IPS-15b (cell line): ENCODE results near the gene GDF15.
"Not testable (repeated sequence)": the region's sequence is repeated elsewhere in the genome, so short reads cannot be mapped to it uniquely, and the experiment has no call there.

Experiments used
- H3K27me3 ChIP-seq: one replicate; pipeline ENCODE4 v1.6.1; 2013; ENCODE audit warnings: low read length; ENCODE audit not compliant: control insufficient read depth, insufficient read depth
- H3K36me3 ChIP-seq: one replicate; pipeline ENCODE4 v1.6.1; 2013; ENCODE audit warnings: low read length; ENCODE audit not compliant: control insufficient read depth, insufficient read depth
- H3K4me1 ChIP-seq: one replicate; pipeline ENCODE4 v1.6.1; 2013; ENCODE audit warnings: mild to moderate bottlenecking, low read length; ENCODE audit not compliant: control insufficient read depth, insufficient read depth
- H3K4me3 ChIP-seq: one replicate; pipeline ENCODE4 v1.5.1; 2013; ENCODE audit warnings: low read depth, low read length
- H3K9ac ChIP-seq: one replicate; pipeline ENCODE4 v1.6.1; 2013; ENCODE audit warnings: low read depth, mild to moderate bottlenecking, low read length
- H3K9me3 ChIP-seq: one replicate; pipeline ENCODE4 v1.6.1; 2013; ENCODE audit warnings: mild to moderate bottlenecking, low read length; ENCODE audit not compliant: control insufficient read depth, insufficient read depth

GDF15 gene

DNA sequence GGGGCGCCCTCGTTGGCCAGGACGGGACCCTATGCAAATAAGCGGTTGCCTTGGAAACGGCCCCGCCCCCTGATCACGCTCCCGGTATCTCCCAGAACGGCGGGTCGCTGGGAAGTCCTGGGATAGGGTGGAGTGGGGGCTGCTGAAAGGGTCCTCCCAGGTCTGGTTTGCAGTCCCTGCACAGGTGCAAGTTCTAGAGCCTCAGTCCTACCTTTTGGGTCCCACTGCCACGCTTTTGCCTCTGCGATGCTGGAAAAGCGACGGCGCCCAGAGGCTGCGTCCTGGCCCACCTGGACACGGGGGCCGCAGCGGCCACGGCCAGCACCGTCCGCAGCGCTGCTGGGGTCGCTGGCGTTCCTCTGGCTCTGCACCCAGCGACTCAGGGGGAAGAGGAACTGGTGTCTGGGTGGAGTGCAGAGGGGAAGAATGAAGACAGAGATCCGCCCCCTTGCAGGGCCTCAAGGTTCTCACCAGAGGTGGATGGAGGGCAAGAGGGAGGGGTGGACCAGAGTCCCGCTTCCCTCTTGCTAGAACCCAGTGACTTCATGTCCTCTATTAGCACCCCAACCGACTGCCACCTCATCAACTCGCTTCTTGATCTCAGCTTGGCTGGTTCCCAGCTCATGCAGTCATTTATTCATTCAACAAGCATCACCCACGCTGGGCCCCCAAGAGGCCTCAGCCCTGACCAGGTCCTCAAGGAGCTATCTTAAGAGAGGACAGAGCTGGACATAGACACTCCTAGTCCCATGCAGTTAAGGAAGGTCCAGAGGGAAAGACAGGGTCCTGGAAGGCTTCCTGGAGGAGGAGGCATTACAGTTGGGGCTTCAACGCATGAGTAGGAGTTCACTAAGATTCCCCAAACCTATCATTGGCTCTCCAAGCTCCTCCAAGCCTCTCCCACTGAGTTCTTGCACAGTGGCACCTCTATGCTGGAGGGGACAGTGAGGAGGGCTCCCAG lies 11.6 kb downstream of the GDF15 start, which contains the start of gene LRRC25:
Gene LRRC25, minus strand, starts transcription at position 381 of the 961 bp plus-strand sequence. CDS start 659 bp downstream, outside the sequence.
- Histone ChIP-seq H3K4me3 (peak within 1 kb of the TSS; percentile 33), H3K9ac (no peak within 1 kb of the TSS)

DNA sequence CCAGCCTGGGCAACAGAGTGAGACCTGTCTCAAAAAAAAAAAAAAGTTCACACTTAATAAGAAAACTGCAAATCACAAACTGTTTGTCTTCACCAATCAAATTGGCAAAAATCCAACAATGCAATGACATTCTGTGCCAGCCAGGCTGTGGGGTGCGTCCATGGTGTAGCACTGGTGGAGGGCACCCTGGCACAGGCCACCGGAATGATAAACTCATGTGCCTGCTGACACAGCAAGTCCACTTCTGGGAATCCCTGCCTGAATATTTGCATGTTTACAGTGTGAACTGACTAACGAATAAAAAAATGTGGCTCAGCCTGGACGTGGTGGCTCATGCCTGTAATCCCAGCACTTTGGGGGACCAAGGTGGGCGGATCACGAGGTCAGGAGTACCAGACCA lies 13.1 kb downstream of the GDF15 start:
- Histone ChIP-seq H3K4me1 (no peaks in the 10 kb centered on the region), H3K9ac (no peak overlapping the region), H3K36me3 (no peaks in the 10 kb centered on the region), H3K4me3 (no peak overlapping the region), H3K9me3 (no peaks in the 10 kb centered on the region), H3K27me3 (peaks cover 2% of the 10 kb centered on the region)

More for the DNA sequence above, 11.6 kb downstream of the GDF15 start, which contains the start of gene LRRC25:
- Histone ChIP-seq H3K36me3 (no peaks in the 10 kb centered on the region), H3K27me3 (peaks cover 2% of the 10 kb centered on the region), H3K4me1 (no peaks in the 10 kb centered on the region), H3K9me3 (no peaks in the 10 kb centered on the region)

DNA sequence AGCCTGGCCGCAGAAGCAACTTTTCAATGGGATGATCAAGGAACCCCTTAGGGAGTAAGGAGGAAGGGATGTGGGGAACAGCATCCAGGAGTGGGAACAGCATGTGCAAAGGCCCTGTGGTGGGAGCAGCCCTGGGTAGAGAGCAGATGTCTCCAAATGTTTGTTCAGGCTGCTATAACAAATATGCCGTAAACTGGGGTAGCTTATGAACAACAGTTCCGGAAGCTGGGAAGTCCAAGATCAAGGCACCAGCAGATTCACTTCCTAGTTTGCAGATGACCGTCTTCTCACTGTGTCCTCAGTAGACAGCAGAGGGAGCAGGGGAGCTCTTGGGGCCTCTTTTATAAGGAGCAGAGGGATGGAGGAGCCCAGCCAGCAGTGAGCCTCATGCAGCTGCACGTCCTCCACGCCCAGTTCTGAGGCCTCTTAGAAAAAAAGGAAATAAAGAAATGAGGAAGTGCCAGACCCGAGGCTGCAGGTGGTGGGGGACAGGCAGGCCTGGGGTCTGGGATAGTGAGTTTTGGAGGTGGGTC lies 15.7 kb downstream of the GDF15 start:
- H3K27me3 ChIP-seq: peaks cover 2% of the 10 kb centered on the region
- no peak overlapping the region for H3K9ac ChIP-seq
- H3K4me3 ChIP-seq: no peak overlapping the region
- no peaks in the 10 kb centered on the region for H3K36me3 ChIP-seq
- H3K4me1 ChIP-seq: no peaks in the 10 kb centered on the region
- no peaks in the 10 kb centered on the region for H3K9me3 ChIP-seq

DNA sequence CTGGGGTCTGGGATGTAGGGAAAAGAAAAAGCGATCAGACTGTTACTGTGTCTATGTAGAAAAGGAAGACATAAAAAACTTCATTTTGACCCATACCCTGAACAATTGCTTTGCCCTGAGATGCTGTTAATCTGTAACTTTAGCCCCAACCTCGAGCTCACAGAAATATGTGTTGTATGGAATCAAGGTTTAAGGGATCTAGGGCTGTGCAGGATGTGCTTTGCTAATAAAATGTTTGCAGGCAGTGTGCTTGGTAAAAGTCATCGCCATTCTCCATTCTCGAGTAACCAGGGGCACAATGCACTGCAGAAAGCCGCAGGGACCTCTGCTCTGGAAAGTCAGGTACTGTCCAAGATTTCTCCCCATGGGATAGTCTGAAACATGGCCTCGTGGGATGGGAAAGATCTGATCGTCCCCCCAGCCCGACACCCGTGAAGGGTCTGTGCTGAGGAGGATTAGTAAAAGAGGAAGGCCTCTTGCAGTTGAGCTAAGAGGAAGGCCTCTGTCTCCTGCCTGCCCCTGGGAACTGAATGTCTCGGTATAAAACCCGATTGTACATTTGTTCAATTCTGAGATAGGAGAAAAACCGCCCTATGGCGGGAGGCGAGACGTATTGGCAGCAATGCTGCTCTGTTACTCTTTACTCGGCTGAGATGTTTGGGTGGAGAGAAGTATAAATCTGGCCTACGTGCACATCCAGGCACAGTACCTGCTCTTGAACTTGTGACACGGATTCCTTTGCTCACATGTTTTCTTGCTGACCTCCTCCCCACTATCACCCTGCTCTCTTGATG lies 16.7 kb downstream of the GDF15 start:
- H3K4me1 ChIP-seq, H3K9ac ChIP-seq, H3K9me3 ChIP-seq, H3K36me3 ChIP-seq, H3K4me3 ChIP-seq, H3K27me3 ChIP-seq: not testable (repeated sequence)

DNA sequence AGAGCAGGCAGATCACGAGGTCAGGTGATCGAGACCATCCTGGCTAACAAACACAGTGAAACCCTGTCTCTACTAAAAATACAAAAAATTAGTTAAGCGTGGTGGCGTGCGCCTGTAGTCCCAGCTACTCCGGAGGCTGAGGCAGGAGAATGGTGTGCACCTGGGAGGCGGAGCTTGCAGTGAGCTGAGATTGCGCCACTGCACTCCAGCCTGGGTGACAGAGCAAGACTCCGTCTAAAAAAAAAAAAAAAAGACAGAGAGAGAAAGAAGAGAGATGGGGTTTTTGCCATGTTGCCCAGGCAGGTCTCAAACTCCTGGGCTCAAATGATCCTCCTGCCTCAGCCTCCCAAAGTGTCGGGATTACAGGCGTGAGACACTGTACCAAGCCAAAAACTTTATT lies 19.8 kb downstream of the GDF15 start:
- H3K4me1 ChIP-seq, H3K9ac ChIP-seq, H3K36me3 ChIP-seq: not testable (repeated sequence)

DNA sequence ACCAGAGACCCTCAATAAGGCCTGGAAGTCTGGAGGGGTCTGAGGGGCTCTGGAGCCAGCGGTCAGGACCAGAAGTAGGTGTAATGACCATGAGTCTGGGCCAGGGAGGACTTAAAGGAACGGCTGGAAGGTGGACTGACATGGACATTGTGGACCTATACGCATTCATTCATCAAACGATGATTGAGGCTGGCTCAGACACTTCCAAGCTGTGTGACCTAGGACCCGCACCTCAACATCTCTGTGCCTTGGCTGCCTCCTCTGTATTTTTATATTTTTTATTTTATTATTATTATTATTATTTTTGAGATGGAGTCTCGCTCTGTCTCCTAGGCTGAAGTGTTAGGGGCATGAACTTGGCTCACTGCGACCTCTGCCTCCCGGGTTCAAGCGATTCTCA lies 20.8 kb downstream of the GDF15 start:
- no peak overlapping the region for H3K9ac ChIP-seq
- H3K27me3 ChIP-seq: no peaks in the 10 kb centered on the region
- H3K4me3 ChIP-seq: no peak overlapping the region
- no peaks in the 10 kb centered on the region for H3K9me3 ChIP-seq
- no peaks in the 10 kb centered on the region for H3K4me1 ChIP-seq
- no peaks in the 10 kb centered on the region for H3K36me3 ChIP-seq

More for the DNA sequence above, 19.8 kb downstream of the GDF15 start:
- H3K4me3 ChIP-seq, H3K9me3 ChIP-seq, H3K27me3 ChIP-seq: not testable (repeated sequence)

DNA sequence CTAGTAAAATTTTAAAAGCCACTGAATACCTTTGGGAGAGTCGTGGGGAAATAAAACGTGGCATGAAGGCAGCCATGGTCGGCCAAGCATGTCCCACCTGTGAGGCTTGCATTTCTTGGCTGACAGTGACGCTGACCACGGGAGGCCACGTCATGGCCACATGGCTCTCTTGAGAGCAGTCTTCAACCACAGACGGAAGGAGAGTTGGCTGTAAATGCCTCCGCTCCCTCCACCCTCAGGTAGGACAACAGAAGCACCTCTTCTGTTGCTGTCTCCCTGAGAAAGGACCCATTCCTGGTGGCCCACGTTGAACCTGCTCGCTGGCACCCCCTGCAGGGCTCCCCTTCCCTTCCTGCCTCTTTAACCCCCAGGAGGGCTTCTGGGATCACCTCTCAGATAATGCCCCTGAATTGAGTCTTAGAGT lies 22.1 kb downstream of the GDF15 start:
- Histone ChIP-seq H3K36me3 (no peaks in the 10 kb centered on the region), H3K4me1 (no peaks in the 10 kb centered on the region), H3K27me3 (peaks cover 2% of the 10 kb centered on the region), H3K4me3 (no peak overlapping the region), H3K9me3 (no peaks in the 10 kb centered on the region), H3K9ac (no peak overlapping the region)

DNA sequence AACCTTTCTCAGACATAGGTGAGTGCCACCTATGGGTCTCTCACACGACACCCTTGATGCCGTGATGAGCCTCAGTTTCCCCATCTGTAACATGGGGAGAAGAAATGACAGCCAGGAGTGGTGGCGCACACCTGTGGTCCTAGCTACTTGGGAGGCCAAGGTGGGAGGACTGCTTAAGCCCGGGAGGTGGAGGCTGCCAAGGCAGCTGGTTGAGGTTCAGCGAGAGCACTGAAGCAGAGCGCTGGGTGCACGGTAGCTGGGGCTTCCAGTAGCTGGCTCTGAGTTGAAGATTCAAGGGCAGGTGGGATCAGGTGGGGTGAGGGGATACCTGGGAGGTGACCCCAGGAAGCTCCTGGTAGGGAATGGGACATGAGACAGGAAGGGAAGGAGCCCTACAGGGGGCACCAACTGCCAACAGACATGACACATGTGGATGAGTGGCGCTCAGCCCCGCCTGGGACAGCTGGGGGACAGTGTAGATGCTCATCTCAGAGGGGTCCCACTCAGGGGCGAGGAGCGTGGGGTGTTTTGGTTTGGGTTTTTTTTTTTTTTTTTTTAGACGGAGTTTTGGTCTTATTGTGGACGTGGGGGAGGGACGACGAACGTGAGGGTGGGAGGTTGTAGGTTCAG lies 26.8 kb downstream of the GDF15 start:
- Histone ChIP-seq H3K27me3 (peaks cover 2% of the 10 kb centered on the region), H3K36me3 (no peaks in the 10 kb centered on the region), H3K4me3 (no peak overlapping the region), H3K9ac (no peak overlapping the region), H3K4me1 (peaks cover 7% of the 10 kb centered on the region), H3K9me3 (no peaks in the 10 kb centered on the region)

DNA sequence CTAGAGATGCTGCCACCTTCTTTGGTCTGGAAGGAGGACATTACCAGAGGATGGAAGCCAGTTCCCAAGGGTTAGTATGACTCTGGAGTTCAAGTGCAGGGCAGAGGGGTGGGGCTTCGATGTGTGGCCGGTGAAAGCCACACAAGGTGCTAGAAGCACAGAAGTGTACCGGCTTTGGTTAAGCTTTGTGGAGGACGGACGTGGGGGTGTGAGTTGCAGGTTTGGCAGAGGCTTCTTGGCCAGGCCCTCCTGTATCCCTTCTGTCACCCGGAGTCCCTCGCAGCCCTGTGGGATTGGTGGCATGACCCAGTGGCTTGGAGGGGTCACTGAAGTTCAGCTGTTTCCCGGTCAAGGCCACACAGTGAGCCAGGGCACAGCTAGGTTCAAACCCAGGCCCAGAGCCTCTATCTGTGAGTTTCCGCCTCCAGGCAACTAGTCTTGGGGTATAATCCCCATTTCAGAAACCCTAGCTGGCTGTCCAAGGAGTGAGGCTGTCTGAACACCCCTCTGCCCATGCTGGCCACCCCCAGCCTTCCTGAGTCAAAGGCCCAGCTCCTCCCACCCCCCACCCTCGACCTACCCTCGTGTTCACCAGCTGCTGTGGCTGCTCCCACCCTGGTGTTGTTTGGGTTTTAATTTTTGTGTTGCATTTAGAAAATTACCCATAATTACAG lies 28.7 kb downstream of the GDF15 start:
- no peak overlapping the region for H3K9ac ChIP-seq
- no peak overlapping the region for H3K4me3 ChIP-seq
- H3K4me1 ChIP-seq: peaks cover 9% of the 10 kb centered on the region

DNA sequence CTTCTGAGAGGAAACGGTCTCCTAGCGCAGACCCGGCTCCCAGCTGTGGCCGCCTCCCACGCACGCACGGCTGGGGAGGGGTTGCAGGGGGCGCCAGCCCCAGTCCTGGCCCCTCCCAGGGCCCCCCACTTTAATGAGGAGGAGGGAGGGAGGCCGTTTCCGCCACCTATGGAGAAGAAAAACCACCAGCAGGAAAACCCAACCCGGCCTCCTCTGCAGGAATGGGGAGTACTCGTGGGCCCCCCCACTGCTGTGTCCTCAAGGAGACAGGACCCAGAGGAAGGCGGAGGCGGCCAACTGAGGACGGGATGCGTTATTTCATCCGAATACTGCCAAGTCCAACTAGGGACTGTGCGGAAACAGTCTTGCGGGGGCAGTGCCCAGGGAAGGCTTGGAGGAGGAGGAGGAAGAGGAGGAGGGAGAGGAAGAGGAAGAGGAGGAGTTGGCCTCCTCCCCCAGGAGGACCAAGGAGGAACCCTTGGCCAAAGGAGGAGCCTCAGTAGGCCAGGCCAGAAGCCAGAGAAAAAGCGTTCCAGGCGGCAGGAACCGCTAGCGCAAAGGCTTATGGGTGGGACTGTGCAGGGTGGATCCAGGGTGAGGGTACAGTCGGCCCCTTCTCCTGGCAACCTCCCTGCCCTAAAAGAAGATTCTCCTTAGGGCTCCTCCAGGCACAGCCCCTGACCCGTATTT lies 29.4 kb downstream of the GDF15 start:
- H3K9me3 ChIP-seq: no peaks in the 10 kb centered on the region
- H3K9ac ChIP-seq: no peak overlapping the region
- H3K4me1 ChIP-seq: peaks cover 9% of the 10 kb centered on the region
- no peaks in the 10 kb centered on the region for H3K36me3 ChIP-seq
- peaks cover 16% of the 10 kb centered on the region for H3K27me3 ChIP-seq
- H3K4me3 ChIP-seq: no peak overlapping the region

More for the DNA sequence above, 28.7 kb downstream of the GDF15 start:
- H3K36me3 ChIP-seq: no peaks in the 10 kb centered on the region
- peaks cover 14% of the 10 kb centered on the region for H3K27me3 ChIP-seq
- no peaks in the 10 kb centered on the region for H3K9me3 ChIP-seq
